Spleen (tissue), 11 donors: ENCODE results near the gene DENND1A. TPM values are rescaled to one million over a fixed set of nuclear protein-coding genes. Genes with fewer than 3 reads are reported as not detected.

Experiments used
- DNase-seq: peaks from one replicate; pipeline ENCODE4 v3.0.0-alpha.2; 2020
- H3K27ac ChIP-seq, 8 donors: fragments of 200-600 bp; sonication (generic) in 7 of 8; 1 replicate in 4 of 8; 2 replicates in 4 of 8; pipeline versions ENCODE4 v1.5.0 to v1.8.0; 2016 to 2021; ENCODE audit warnings: inconsistent platforms in 4 of 8, mild to moderate bottlenecking in 4 of 8, moderate library complexity in 1 of 8
- H3K27me3 ChIP-seq, 7 donors: fragments of 200-600 bp; sonication (generic) in 6 of 7; replicated peaks in 1 of 7; 1 replicate in 4 of 7; 2 replicates in 3 of 7; pipeline versions ENCODE4 v1.5.0 to v1.8.0; 2016 to 2021; ENCODE audit warnings: inconsistent platforms in 3 of 7, mild to moderate bottlenecking in 1 of 7
- H3K36me3 ChIP-seq, 6 donors: fragments of 200-600 bp; sonication (generic) in 5 of 6; 1 replicate in 4 of 6; 2 replicates in 2 of 6; pipeline versions ENCODE4 v1.5.0 to v1.8.0; 2016 to 2021; ENCODE audit warnings: inconsistent platforms in 2 of 6
- H3K4me1 ChIP-seq, 6 donors: fragments of 200-600 bp; sonication (generic) in 5 of 6; 1 replicate in 3 of 6; 2 replicates in 3 of 6; pipeline versions ENCODE4 v1.5.0 to v1.8.0; 2016 to 2021; ENCODE audit warnings: inconsistent platforms in 3 of 6
- H3K4me3 ChIP-seq, 8 donors: fragments of 200-600 bp; sonication (generic) in 7 of 8; 1 replicate in 4 of 8; 2 replicates in 4 of 8; pipeline versions ENCODE4 v1.5.0 to v1.8.0; 2016 to 2021; ENCODE audit warnings: inconsistent platforms in 4 of 8, mild to moderate bottlenecking in 4 of 8, moderate library complexity in 2 of 8
- H3K9me3 ChIP-seq, 8 donors: fragments of 200-600 bp; sonication (generic) in 7 of 8; 1 replicate in 4 of 8; 2 replicates in 4 of 8; pipeline versions ENCODE4 v1.5.0 to v1.8.0; 2016 to 2021; ENCODE audit warnings: inconsistent platforms in 4 of 8
- POLR2A ChIP-seq, 3 donors: fragments of 450-650 bp; IDR thresholded peaks; one replicate each; pipeline ENCODE4 v1.5.1; 2017; ENCODE audit warnings: antibody characterized with exemption in 3 of 3, mild to moderate bottlenecking in 1 of 3
- POLR2AphosphoS5 ChIP-seq, 3 donors: sonication (generic); formaldehyde crosslinking; IDR thresholded peaks; one replicate each; pipeline ENCODE4 v1.5.1; 2017; ENCODE audit warnings: antibody characterized with exemption in 3 of 3
- WGBS, 5 donors: extraction: QIAGEN DNeasy Blood & Tissue Kit in 3 of 5; methylation state at CpG; one replicate each; pipeline versions ENCODE4 v1.1.5 to v1.1.7; 2013 to 2018; 5-methylcytosine and 5-hydroxymethylcytosine counted together
- intact Hi-C: fragments of 100-400 bp; cut with DNase I; formaldehyde crosslinking; loops from one replicate; pipeline ENCODE4 v1.15.0; 2023; ENCODE audit warnings: low total_unique reads
- polyA plus RNA-seq, 3 donors: library from polyadenylated mRNA; stranded (reverse); fragments of 200-250 nt; gene quantifications; one replicate each; pipeline ENCODE4 v1.2.1, GENCODE V29; 2013
- total RNA-seq, 7 donors: library from RNA; depleted of rRNA in 3 of 7; stranded (reverse); fragments of >200 nt in 3 of 7; fragmentation: NEBNext Ultra II Directional in 4 of 7; extraction: Animal tissue kit (Norgen Biotek cat#: 25700) in 4 of 7; gene quantifications; one replicate each; pipeline versions ENCODE4 v1.1.0 to v1.2.1, GENCODE V29; 2016 to 2021
- TF ChIP-seq, protein P1 (sequence below), 11 experiments: fragments of 200-600 bp in 7 of 11; fragments of 450-650 bp in 4 of 11; sonication (generic) in 4 of 11; IDR thresholded peaks in 8 of 11; conservative IDR thresholded peaks in 3 of 11; 1 replicate in 7 of 11; 2 replicates in 4 of 11; pipeline versions ENCODE4 v1.4.0 to v1.8.0; 2016 to 2021; ENCODE audit warnings: antibody characterized with exemption in 11 of 11, inconsistent platforms in 4 of 11, mild to moderate bottlenecking in 1 of 11
- donor health status: healthy with polysubstance abuse.
- donor health status: DM: no; HTN: no; CAD: no; lungs with moderate emphysema.
- donor health status: DM: no; HTN: no; CAD: no.
- donor health status: Bipolar disorder and iron deficiency.
- donor health status: healthy.
- donor health status: DM: no; HTN: no; CAD: no.
- donor health status: DM: yes; HTN: yes; CAD: no.

DENND1A gene
- total and polyA plus RNA-seq, 10 donors: 5.4 to 59.3 (median 48.8) TPM

GRCh38 chr9:123835821-123836220 is 94.1 kb downstream of the DENND1A start:
- peaks cover 18 to 57% (median 33%) of the 10 kb centered on the region in 6 donors for H3K4me1 ChIP-seq
- WGBS, 5 donors: 54 to 97% (median 94%) methylated on average over 1 of the region's 1 CpG
- no peaks in the 10 kb centered on the region for H3K36me3 ChIP-seq
- peak overlapping the region in 7 of 8 donors; percentile 62 to 82 (median 72) for H3K27ac ChIP-seq
- peaks cover 0 to 10% (median 2%) of the 10 kb centered on the region in 8 donors for H3K9me3 ChIP-seq
- TF ChIP-seq, protein P1, sequence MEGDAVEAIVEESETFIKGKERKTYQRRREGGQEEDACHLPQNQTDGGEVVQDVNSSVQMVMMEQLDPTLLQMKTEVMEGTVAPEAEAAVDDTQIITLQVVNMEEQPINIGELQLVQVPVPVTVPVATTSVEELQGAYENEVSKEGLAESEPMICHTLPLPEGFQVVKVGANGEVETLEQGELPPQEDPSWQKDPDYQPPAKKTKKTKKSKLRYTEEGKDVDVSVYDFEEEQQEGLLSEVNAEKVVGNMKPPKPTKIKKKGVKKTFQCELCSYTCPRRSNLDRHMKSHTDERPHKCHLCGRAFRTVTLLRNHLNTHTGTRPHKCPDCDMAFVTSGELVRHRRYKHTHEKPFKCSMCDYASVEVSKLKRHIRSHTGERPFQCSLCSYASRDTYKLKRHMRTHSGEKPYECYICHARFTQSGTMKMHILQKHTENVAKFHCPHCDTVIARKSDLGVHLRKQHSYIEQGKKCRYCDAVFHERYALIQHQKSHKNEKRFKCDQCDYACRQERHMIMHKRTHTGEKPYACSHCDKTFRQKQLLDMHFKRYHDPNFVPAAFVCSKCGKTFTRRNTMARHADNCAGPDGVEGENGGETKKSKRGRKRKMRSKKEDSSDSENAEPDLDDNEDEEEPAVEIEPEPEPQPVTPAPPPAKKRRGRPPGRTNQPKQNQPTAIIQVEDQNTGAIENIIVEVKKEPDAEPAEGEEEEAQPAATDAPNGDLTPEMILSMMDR (IDR thresholded peaks at IDR 0.05 in 8 of 11, conservative IDR thresholded peaks at IDR 0.05 in 3 of 11): no peak
- no peak for TF ChIP-seq POLR2A (IDR thresholded peaks at IDR 0.05)
- TF ChIP-seq POLR2AphosphoS5 (IDR thresholded peaks at IDR 0.05): no peak
- H3K4me3 ChIP-seq: no peak overlapping the region
- no peaks in the 10 kb centered on the region for H3K27me3 ChIP-seq
- intact Hi-C loops: no loop called here
- no peak for DNase-seq

GRCh38 chr9:123834889-123835562 is 94.9 kb downstream of the DENND1A start:
- no peak for DNase-seq
- Histone ChIP-seq H3K4me3 (peak overlapping the region in 5 of 8 donors; percentile 13 to 49 (median 17)), H3K27me3 (no peaks in the 10 kb centered on the region), H3K4me1 (peaks cover 18 to 57% (median 33%) of the 10 kb centered on the region in 6 donors), H3K36me3 (peaks cover 0 to 5% (median 0%) of the 10 kb centered on the region in 6 donors), H3K27ac (peak overlapping the region in 7 of 8 donors; percentile 62 to 82 (median 72)), H3K9me3 (peaks cover 0 to 17% (median 9%) of the 10 kb centered on the region in 8 donors)
- no peak for TF ChIP-seq POLR2A (IDR thresholded peaks at IDR 0.05)
- no peak for TF ChIP-seq POLR2AphosphoS5 (IDR thresholded peaks at IDR 0.05)
- TF ChIP-seq, protein P1 (IDR thresholded peaks at IDR 0.05 in 8 of 11, conservative IDR thresholded peaks at IDR 0.05 in 3 of 11): no peak
- intact Hi-C loops: no loop called here
- WGBS, 5 donors: 6 to 16% (median 10%) methylated on average over 7 of the region's 7 CpGs

- WGBS, 5 donors: 55 to 70% (median 67%) methylated on average over 7 of the region's 7 CpGs
- H3K4me3 ChIP-seq: peak overlapping the region in 5 of 8 donors; percentile 13 to 49 (median 17)
Measured at GRCh38 chr9:123834218-123834888, 95.6 kb downstream of the DENND1A start.

More at GRCh38 chr9:123834218-123834888, 95.6 kb downstream of the DENND1A start:
- H3K36me3 ChIP-seq: peaks cover 0 to 11% (median 0%) of the 10 kb centered on the region in 6 donors
- peak overlapping the region in 7 of 8 donors; percentile 62 to 82 (median 72) for H3K27ac ChIP-seq
- DNase-seq: no peak
- no peaks in the 10 kb centered on the region for H3K27me3 ChIP-seq
- intact Hi-C loops: no loop called here
- H3K9me3 ChIP-seq: peaks cover 0 to 24% (median 15%) of the 10 kb centered on the region in 8 donors
- no peak for TF ChIP-seq POLR2A (IDR thresholded peaks at IDR 0.05)
- TF ChIP-seq, protein P1 (IDR thresholded peaks at IDR 0.05 in 8 of 11, conservative IDR thresholded peaks at IDR 0.05 in 3 of 11): no peak
- TF ChIP-seq POLR2AphosphoS5 (IDR thresholded peaks at IDR 0.05): no peak
- peaks cover 18 to 51% (median 33%) of the 10 kb centered on the region in 6 donors for H3K4me1 ChIP-seq
